Measurements from ENCODE around the gene NKD2.
A peak's percentile ranks its signal among the peaks of the same experiment; 100 is the strongest.

The NKD2 gene

GRCh38 chr5:1010641-1011046, 2.0 kb downstream of the NKD2 start:
- DNase-seq (ENCODE audit: extremely low read depth, low read depth) = no peak
- TF ChIP-seq CTCF (IDR thresholded peaks at IDR 0.05; ENCODE audit: low read depth, low read length) = no peak

- DNase-seq (ENCODE audit: extremely low read depth, low read depth) = no peak
- TF ChIP-seq CTCF (IDR thresholded peaks at IDR 0.05; ENCODE audit: low read depth, low read length) = peak; percentile 10
These were observed 2.6 kb downstream of the NKD2 start for GRCh38 chr5:1011226-1011631.

GRCh38 chr5:1011741-1012312, 3.2 kb downstream of the NKD2 start:
- no peak for DNase-seq (ENCODE audit: extremely low read depth, low read depth)
- TF ChIP-seq CTCF (IDR thresholded peaks at IDR 0.05; ENCODE audit: low read depth, low read length) = no peak

GRCh38 chr5:1012313-1012841, 3.8 kb downstream of the NKD2 start:
- DNase-seq (ENCODE audit: extremely low read depth, low read depth) = no peak
- no peak for TF ChIP-seq CTCF (IDR thresholded peaks at IDR 0.05; ENCODE audit: low read depth, low read length)

- no peak for TF ChIP-seq CTCF (IDR thresholded peaks at IDR 0.05; ENCODE audit: low read depth, low read length)
These were observed 4.3 kb downstream of the NKD2 start for GRCh38 chr5:1012900-1013237.

GRCh38 chr5:1013238-1013947, 4.8 kb downstream of the NKD2 start:
- no peak for DNase-seq (ENCODE audit: extremely low read depth, low read depth)
- no peak for TF ChIP-seq CTCF (IDR thresholded peaks at IDR 0.05; ENCODE audit: low read depth, low read length)

More at GRCh38 chr5:1012900-1013237, 4.3 kb downstream of the NKD2 start:
- DNase-seq (ENCODE audit: extremely low read depth, low read depth) = no peak

GRCh38 chr5:1013948-1014301, 5.3 kb downstream of the NKD2 start:
- DNase-seq (ENCODE audit: extremely low read depth, low read depth) = no peak
- no peak for TF ChIP-seq CTCF (IDR thresholded peaks at IDR 0.05; ENCODE audit: low read depth, low read length)

Measured in AG09319 (cell line).